HepG2 (cell line): ENCODE measurements around the gene ANKRD65.
A peak's percentile ranks its signal among the peaks of the same experiment; 100 is the strongest.

Experiments
- BCL6 ChIP-seq: IDR thresholded peaks from 2 replicates; pipeline ENCODE4 v1.6.1; 2016; ENCODE audit warnings: missing genetic modification reagents, missing compliant biosample characterization
- EZH2 ChIP-seq: conservative IDR thresholded peaks from 2 replicates; pipeline ENCODE4 v1.6.1; 2012; ENCODE audit warnings: mild to moderate bottlenecking, low read depth, low read length, moderate library complexity
- POLR2AphosphoS5 ChIP-seq: IDR thresholded peaks from 2 replicates; pipeline ENCODE4 v1.6.1; 2012; ENCODE audit warnings: low read depth, low read length
- ZNF121 ChIP-seq: sonication (generic); formaldehyde crosslinking; IDR thresholded peaks from 2 replicates; pipeline ENCODE4 v1.5.0; 2020; ENCODE audit warnings: mild to moderate bottlenecking, missing genetic modification reagents
- ZNF629 ChIP-seq: sonication (generic); formaldehyde crosslinking; conservative IDR thresholded peaks from 2 replicates; pipeline ENCODE4 v1.5.0; 2020; ENCODE audit warnings: missing genetic modification reagents

DNA sequence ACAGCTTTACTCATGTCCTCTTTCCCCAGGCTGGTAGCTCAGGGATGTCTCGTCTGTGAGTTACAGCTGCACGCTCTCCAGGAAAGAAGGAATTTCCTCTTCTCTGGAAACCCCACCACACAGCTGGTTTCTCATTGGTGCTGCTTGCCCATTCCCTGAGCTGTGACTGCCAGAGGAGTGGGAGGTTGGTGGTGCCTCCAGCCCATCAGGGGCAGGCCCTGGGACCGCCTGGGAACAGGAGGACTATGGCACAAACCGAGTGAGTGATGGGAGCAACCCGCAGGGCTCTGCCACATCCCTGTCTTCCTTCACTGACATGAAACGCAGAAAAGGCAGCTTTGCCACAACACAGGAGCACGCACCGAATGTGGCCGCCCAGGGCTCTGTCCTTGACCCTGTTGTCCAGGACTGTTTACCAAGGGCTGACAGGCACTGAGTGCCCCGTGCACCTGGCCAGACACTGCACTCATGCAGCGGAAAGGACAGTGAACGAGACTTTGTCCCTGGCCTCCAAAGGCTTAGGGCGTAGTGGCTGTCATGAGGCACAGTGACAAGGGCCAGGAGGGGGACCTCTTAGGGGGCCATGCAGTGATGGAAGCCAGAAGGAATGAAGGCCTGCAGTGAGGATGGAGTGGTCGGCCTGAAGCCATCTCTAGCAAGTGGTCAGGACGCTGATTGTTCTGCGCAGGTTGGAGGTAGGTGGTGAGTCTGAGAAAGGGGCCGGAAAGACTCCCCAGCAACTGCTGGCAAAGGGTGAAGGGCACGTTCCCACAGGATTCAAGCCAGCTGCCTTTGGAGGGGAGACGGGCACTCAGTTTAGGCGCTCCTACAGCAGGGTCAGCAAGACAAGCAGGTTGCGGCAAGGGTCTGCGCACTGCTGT, 20.3 kb downstream of the ANKRD65 start:
- TF ChIP-seq BCL6 (CRISPR knock-in tag) (peak; percentile 95), POLR2AphosphoS5 (peak; percentile 61; the same call in 1 of the 2 replicates), ZNF629 (peak; percentile 75), ZNF121 (peak; percentile 94), EZH2 (no peak)
